ENCODE measurements around the gene KLK11. TPM values are rescaled to one million over a fixed set of nuclear protein-coding genes. Genes with fewer than 3 reads are reported as not detected.

Gene KLK11
- total RNA-seq, result 103 TPM

- H3K27ac ChIP-seq, result peak within 1 kb of the TSS; percentile 89
- no peak for TF ChIP-seq CTCF (IDR thresholded peaks at IDR 0.05)
- no peak for TF ChIP-seq POLR2A (IDR thresholded peaks at IDR 0.05)
- peak in 1 of 2 donors; percentile 18 for TF ChIP-seq POLR2AphosphoS5 (IDR thresholded peaks at IDR 0.05; ENCODE audit: insufficient read depth in 1 of 2, low read depth in 1 of 2)
- no peaks in the 10 kb centered on the region for H3K36me3 ChIP-seq
- intact Hi-C loops (cut with DNase I), result no loop called here
- H3K27me3 ChIP-seq, result no peaks in the 10 kb centered on the region
- peak within 1 kb of the TSS; percentile 18 to 46 for H3K4me3 ChIP-seq
- H3K9me3 ChIP-seq, result no peaks in the 10 kb centered on the region
- no peak for DNase-seq (ENCODE audit: extremely low spot score in 2 of 2)
- peaks cover 4% of the 10 kb centered on the region for H3K4me1 ChIP-seq
Observed at GRCh38 chr19:51026554-51026831, at the start of gene KLK11. Gene KLK11, minus strand, starts transcription at chr19:51026616. Its CDS starts 985 bp downstream, at chr19:51025631.

- Histone ChIP-seq H3K36me3 (no peaks in the 10 kb centered on the region), H3K27me3 (no peaks in the 10 kb centered on the region), H3K27ac (no peak overlapping the region), H3K9me3 (no peaks in the 10 kb centered on the region), H3K4me1 (no peaks in the 10 kb centered on the region), H3K4me3 (no peak overlapping the region)
- DNase-seq (ENCODE audit: extremely low spot score in 2 of 2), result no peak
- intact Hi-C loops (cut with DNase I), result no loop called here
- TF ChIP-seq CTCF (IDR thresholded peaks at IDR 0.05) (no peak), POLR2AphosphoS5 (IDR thresholded peaks at IDR 0.05; ENCODE audit: insufficient read depth in 1 of 2, low read depth in 1 of 2) (peak in 1 of 2 donors; percentile 58)
Observed at GRCh38 chr19:51075998-51076397, 49.6 kb upstream of the KLK11 start.

- intact Hi-C loops (cut with DNase I), result no loop called here
- no peak for TF ChIP-seq POLR2A (IDR thresholded peaks at IDR 0.05)
- TF ChIP-seq CTCF (IDR thresholded peaks at IDR 0.05), result no peak
- peak in 1 of 2 donors; percentile 71 for TF ChIP-seq POLR2AphosphoS5 (IDR thresholded peaks at IDR 0.05; ENCODE audit: insufficient read depth in 1 of 2, low read depth in 1 of 2)
- H3K4me3 ChIP-seq, result no peak overlapping the region
- no peak for DNase-seq (ENCODE audit: extremely low spot score in 2 of 2)
- H3K27ac ChIP-seq, result no peak overlapping the region
- no peaks in the 10 kb centered on the region for H3K36me3 ChIP-seq
- H3K9me3 ChIP-seq, result no peaks in the 10 kb centered on the region
- peaks cover 10% of the 10 kb centered on the region for H3K4me1 ChIP-seq
- no peaks in the 10 kb centered on the region for H3K27me3 ChIP-seq
Observed at GRCh38 chr19:51071095-51071405, 44.6 kb upstream of the KLK11 start.

GRCh38 chr19:51070334-51071094 lies 44.1 kb upstream of the KLK11 start:
- peak in 1 of 2 donors; percentile 64 for DNase-seq (ENCODE audit: extremely low spot score in 2 of 2)
- Histone ChIP-seq H3K4me3 (no peak overlapping the region), H3K36me3 (no peaks in the 10 kb centered on the region), H3K9me3 (no peaks in the 10 kb centered on the region), H3K4me1 (peaks cover 13% of the 10 kb centered on the region), H3K27ac (no peak overlapping the region), H3K27me3 (no peaks in the 10 kb centered on the region)
- TF ChIP-seq POLR2AphosphoS5 (IDR thresholded peaks at IDR 0.05; ENCODE audit: insufficient read depth in 1 of 2, low read depth in 1 of 2) (no peak), POLR2A (IDR thresholded peaks at IDR 0.05) (no peak), CTCF (IDR thresholded peaks at IDR 0.05) (no peak)
- intact Hi-C loops (cut with DNase I), result no loop called here

GRCh38 chr19:51066393-51067186 lies 40.2 kb upstream of the KLK11 start:
- intact Hi-C loops (cut with DNase I), result no loop called here
- Histone ChIP-seq H3K36me3 (no peaks in the 10 kb centered on the region), H3K4me1 (peaks cover 22% of the 10 kb centered on the region), H3K27ac (peak overlapping the region; percentile 60), H3K9me3 (no peaks in the 10 kb centered on the region), H3K27me3 (no peaks in the 10 kb centered on the region), H3K4me3 (no peak overlapping the region)
- no peak for DNase-seq (ENCODE audit: extremely low spot score in 2 of 2)
- TF ChIP-seq POLR2A (IDR thresholded peaks at IDR 0.05) (no peak), CTCF (IDR thresholded peaks at IDR 0.05) (no peak), POLR2AphosphoS5 (IDR thresholded peaks at IDR 0.05; ENCODE audit: insufficient read depth in 1 of 2, low read depth in 1 of 2) (no peak)
